HG03064 (cell line): ENCODE measurements around the gene ABCC4.
A peak's percentile ranks its signal among the peaks of the same experiment; 100 is the strongest.
"Not testable (repeated sequence)": the region's sequence is repeated elsewhere in the genome, so short reads cannot be mapped to it uniquely, and the experiment has no call there.

ENCODE experiments used
- ATAC-seq: cut with Tn5 transposase; IDR thresholded peaks from one replicate; pipeline ENCODE4 v1.9.1; 2021; ENCODE audit warnings: low read depth; ENCODE audit not compliant: unreplicated experiment

Gene ABCC4

DNA sequence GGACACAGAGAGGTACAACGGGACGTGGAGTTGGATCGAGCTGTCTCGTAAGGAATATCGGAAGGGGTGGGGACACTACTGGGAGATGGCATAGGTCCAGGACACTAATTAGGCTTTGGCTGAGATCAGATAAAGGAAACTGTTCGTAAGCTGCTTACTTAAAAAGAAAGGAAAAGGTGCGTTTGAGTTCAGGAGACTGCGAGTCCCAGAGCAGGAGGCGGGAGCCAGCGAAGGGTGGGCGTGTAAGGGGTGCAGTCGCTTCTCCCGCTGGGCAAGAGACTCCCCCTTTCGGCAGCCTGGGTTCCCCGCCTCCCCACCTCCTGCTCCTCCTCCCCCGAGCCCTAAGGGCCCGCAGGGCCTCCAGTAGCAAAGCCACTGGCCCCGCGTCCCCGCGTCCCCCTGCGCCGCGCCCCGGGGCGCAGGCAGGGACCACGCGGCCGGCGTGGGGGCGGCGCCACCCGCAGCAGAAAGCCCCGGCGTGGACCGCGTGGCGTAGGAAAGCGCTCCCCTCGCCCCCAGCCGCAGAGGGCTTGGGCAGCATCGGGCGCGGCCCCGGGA is 547 bp downstream of the ABCC4 start:
- peak; percentile 58 for ATAC-seq

DNA sequence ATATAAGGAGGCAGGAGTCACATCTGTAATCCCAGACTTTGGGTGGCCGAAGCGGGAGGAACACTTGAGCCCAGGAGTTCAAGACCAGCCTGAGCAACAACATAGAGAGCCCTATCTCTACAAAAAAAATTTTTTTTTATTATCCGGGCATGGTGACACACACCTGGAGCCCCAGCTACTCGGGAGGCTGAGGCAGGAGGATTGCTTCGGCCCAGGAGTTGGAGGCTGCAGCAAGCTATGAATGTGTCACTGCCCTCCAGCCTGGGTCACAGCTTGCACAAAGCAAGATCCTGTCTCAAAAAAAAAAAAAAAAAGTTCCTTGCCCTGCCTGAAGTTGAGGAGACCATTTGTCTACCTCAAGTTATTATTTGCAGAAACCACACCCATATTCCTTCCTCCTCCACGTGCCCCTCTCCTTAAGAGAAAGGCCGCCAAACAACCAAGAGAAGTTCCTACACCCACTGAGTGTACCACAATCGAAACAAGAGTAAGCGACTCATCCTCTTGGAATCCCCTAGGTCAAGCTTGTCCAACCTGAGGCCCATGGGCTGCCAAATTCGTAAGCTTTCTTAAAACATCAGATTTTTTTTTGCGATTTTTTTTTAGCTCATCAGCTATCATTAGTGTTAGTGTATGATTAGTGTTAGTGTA is 2.2 kb downstream of the ABCC4 start:
- ATAC-seq: no peak

DNA sequence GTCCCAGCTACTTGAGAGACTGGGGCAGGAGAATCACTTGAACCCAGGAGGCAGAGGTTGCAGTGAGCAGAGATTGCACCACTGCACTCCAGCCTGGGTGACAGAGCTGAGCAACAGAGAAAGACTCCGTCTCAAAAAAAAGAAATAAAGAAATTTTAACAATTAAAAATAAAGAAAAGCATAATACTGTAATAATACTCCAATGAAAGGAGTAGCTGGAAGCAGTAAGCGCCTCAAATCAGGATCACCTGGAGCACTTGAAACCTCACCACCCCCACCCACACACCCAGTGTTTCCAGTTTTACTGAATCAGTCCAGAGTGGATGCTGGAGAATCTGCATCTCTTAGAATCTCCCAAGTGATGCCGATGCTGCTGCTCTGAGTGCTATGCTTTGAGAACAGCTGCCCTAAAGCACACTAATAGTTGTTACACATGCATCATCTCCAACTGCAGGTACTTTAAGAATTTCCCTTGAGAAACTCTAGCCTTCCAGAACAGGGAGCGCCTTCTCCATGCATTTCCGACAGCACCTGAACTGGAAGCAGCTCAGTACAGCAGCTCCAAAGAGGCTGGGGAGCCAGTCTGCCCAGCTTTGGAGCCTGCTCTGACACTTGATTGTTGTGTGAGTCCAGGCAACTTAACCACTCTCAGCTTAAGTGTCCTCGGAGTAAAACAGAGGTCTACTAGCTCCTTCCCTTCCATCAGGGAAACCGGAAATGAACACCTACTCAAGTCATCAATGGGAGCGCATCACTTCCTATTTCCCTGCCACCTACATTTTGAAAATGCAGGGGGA is 2.9 kb downstream of the ABCC4 start:
- no peak for ATAC-seq

DNA sequence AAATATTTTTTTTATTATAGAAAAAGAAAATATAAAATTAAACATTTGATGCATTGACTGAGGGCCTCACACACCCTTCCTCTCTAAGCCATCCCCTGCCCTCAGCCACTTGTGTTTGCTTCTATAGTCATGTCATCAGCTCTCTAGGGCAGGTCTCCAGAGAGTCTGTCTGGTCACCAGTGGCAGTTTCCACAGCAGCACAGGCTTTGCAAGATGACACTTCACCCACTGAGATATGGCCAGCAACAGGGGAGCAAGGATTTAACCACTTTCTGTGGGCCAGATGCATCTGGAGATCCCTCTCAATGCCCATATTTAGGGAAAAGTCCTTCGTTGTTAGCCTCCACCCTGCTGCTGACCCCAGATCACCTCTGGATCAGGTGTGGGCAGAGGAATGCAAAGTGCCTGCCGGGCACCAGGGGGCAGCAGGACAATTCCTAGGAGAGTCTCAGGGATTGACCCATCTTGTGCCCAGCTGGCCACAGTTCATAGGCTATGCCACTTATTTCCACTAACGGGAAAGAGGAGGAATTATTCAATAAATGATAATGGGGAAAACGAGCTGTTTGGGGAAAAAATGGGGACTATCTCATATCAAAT is 4.8 kb downstream of the ABCC4 start:
- no peak for ATAC-seq

DNA sequence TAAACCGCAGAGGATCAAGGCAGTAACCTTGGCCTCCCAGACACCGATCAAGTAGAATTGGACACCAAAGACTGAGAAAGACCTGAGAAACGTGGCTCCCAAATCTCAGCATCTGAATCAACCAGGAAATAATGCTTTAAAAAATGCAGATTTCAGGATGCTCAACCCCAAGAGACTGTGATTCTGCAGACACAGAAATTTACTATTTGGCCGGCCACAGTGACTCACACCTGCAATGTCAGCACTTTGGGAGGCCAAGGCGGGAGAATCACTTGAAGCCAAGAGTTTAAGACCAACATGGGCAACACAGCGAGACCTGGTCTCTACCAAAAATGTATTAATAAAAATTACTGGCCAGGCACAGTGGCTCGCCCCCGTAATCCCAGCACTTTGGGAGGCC is 6.2 kb downstream of the ABCC4 start:
- no peak for ATAC-seq

DNA sequence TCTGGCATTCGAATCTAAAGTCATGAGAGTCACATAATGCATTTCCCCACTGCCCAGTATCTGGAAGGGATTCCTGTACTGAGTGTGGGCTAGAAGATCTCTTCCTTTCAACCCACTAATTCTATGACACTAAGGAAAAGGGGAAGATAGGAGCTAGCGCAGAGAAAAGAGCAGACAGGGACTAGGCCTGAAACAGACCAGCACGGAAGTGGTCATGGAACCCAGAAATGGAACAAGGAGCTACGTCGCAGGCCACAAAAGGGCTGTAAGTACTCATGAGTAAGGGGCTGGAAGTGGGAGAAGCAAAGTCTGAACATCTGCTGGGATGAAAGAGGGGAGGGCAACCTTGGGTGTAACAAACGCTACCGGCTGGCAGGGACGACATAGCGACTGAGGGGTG is 8.6 kb downstream of the ABCC4 start:
- no peak for ATAC-seq

DNA sequence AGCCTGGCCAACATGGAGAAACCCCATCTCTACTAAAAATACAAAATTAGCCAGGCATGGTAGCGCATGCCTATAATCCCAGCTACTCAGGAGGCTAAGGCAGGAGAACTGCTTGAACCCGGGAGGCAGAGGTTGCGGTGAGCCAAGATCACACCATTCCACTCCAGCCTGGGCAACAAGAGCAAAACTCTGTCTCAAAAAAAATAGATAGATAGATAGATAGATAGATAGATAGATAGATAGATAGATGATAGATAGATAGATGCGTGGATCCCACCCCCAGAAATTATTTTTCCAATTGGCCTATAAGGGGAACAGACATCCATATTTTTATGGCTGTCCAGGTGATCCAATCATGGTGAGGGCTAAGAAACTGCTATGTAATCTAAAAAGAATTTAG is 11.3 kb downstream of the ABCC4 start:
- ATAC-seq: not testable (repeated sequence)

DNA sequence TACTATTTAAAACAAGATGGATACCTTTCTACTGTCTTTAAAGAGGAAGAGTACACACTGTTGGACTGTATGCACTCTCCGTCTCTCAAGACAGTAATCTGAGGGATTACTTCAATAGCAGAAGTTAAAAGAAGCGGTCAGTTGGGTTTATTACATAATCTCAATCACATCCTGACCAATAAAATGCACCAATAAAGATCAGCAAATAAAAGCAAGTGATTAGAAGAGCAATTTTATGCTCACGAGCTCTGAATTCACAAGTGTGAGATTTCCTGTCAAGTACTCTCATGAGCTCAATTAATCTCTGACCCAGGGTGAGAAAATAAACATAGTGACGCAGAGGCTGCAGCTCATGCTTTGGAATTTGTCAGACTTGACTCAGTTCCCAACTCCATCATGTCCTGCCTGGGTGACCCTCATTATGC is 12.2 kb downstream of the ABCC4 start:
- ATAC-seq: no peak

DNA sequence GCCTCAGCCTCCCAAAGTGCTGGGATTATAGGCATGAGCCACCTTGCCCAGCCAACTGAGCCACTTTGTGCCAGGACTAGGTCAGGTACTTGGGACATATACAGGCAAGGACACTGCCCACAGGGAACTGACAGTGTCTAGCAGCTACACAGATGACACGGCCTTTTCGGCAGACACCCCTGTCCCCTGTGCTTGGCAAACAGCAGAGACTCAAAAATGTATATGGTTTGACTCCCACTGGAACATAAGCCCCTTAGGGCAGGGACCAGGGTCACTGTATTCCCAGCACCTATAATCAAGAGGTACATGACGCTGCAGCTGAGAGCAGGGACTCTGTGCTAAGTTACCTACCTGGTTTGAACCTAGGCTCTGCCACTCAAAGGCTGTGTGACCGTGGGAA is 16.8 kb downstream of the ABCC4 start:
- ATAC-seq: no peak

DNA sequence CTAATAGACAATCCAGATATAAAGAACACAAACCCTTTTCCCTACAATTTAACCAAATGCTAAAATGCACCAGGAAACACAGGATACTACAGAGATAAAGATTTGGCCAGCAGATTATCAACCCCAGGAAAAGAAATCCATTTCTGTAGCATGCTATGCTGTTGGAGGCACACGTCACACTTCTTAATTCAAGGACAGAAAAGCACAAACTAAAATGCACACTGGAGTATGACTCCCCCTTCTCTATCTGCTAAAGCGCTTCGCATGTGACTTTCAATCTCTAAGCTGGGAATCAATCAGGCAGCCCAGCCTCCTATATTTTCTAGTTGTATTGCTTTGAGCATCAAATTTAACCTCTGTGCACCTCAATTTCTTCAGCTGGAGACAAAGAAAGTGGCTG is 22.2 kb downstream of the ABCC4 start:
- ATAC-seq: no peak

DNA sequence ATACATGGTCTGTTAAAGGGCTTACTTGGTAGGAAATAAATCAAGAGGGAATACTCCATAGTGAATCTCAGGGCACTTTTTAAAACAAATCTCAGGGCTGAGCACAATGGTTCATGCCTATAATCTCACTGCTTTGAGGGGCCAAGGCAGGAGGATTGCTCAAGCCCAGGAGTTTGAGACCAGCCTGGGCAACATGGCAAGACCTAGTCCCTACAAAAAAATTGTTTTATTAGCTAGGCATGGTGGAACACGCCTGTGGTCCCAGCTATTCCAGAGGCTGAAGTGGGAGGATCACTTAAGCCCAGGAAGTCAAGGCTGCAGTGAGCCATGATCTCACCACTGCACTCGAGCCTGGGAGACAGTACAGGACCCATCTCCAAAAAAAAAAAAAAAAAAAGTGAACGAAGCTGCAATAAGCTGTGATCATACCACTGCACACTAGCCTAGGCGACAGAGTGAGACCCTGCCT is 25.2 kb downstream of the ABCC4 start:
- no peak for ATAC-seq

DNA sequence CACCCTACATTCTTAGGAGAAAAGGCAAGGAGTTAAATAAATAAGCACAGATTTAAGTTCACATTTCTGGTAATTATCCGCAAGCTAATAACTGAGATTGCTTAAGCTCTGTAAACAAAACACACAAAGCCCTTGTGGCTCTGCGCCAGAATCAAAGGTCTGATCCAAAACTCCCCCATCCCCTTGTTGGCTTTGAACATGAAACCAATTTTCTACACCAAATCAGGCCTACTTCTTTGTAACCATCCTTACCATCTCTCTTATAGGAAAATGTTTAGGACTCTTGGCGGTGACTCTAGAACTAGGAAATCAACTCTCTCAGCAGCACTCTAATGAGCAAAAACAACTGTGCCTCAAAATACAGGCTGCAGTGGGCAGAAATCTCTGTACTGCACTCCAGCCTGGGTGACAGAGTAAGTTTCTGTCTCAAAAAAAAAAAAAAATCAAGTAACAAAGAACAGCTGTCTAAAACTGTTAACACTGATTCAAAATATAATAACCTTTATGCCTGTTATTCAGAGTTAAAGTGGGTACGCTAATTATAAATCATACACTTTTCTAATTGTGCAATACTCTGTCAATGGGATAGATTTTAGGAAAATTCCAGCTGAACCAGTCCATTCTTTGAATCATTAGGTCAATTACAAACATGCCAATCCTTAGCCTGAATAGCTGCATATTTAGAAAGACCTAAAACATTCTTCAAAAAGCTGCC is 25.8 kb downstream of the ABCC4 start:
- ATAC-seq: no peak

DNA sequence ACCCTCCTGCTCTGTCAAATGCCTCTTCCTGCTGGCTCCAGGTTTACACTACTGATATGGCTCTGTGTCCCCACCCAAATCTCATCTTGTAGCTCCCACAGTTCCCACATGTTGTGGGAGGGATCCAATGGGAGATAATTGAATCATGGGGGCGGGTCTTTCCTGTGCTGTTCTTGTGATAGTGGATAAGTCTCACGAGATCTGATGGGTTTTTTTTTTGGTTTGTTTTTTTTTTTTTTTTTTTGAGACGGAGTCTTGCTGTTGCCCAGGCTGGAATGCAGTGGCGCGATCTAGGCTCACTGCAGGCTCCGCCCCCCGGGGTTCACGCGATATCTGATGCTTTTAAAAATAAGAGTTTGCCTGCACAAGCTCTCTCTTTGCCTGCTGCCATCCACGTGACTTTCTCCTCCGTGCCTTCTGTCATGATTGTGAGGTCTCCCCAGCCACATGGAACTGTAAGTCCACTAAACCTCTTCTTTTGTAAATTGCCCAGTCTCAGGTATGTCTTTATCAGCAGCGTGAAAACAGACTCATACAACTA is 27.6 kb downstream of the ABCC4 start:
- ATAC-seq: not testable (repeated sequence)

DNA sequence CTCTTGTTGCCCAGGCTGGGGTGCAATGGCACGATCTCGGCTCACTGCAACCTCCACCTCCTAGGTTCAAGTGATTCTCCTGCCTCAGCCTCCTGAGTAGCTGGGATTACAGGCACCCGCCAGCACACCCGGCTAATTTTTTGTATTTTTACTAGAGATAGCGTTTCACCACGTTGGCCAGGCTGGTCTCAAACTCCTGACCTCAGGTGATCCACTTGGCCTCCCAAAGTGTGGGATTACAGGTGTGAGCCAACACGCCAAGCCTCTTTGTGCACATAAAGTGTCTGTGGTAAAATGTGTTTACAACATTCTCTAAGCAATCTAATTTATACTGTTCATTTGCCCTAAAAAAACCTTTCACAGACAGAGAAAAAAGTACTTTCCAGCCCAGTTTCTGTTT is 29.2 kb downstream of the ABCC4 start:
- ATAC-seq: not testable (repeated sequence)

DNA sequence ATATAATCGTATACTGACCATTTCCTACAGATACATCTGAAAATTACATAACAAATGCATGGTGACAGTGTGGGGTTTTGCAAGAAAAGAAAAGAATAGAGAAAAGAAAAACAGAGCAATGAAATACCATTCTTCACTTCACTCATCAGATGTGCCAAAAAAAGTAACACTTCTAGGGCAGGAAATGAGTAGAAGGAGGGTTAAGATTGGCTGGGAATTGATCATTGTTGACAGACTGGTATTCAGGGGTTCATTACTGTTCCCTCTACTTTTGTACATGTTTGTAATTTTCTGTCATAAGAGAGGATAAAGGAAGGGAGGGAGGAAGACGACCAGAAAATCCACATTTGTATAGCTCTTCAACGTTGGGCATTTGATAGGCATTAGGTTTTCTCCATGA is 31.5 kb downstream of the ABCC4 start:
- ATAC-seq: no peak

DNA sequence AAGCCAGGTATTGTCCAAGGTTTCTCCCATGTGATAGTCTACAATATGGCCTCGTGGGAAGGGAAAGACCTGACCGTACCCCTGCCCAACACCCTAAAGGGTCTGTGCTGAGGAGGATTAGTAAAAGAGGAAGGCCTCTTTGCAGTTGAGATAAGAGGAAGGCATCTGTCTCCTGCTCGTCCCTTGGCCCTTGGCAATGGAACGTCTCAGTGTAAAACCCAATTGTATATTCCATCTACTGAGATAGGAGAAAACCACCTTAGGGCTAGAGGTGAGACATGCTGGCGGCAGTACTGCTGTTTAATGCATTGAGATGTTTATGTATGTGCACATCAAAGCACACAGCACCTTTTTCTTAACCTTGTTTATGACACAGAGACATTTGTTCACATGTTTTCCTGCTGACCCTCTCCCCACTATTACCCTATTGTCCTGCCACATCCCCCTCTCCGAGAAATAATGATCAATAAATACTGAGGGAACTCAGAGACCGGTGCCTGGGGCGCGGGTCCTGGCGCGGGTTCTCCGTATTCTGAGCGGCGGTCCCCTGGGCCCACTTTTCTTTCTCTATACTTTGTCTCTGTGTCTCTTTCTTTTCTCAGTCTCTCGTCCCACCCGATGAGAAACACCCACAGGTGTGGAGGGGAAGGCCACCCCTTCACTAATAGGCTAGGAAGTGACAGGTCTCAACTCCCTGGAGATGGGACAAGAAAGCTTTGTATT is 32.7 kb downstream of the ABCC4 start:
- not testable (repeated sequence) for ATAC-seq

DNA sequence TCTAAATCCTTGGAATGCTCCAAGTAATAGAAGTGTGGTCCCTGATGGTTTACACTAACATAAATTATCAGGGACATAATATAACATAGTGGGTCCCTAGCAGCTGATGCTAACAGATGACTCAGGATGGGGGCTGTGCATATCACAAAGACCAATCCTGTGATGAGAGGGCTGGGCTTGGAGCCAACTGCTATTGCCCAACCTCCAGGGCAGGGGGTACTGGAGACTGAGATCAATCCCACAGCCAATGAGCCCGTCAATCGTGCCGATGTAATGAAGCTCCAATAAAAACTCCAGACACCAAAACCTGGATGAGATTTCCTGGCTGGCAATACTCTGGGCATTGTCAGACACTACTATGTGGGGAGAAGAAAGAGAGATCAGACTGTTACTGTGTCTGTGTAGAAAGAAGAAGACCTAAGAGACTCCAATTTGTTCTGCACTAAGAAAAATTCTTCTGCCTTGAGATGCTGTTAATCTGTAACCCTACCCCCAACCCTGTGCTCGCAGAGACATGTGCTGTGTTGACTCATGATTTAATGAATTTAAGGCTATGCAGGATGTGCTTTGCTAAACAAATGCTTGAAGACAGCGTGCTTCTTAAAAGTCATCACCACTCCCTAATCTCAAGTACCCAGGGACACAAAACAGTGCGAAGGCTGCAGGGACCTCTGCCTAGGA is 33.4 kb downstream of the ABCC4 start:
- ATAC-seq: no peak

DNA sequence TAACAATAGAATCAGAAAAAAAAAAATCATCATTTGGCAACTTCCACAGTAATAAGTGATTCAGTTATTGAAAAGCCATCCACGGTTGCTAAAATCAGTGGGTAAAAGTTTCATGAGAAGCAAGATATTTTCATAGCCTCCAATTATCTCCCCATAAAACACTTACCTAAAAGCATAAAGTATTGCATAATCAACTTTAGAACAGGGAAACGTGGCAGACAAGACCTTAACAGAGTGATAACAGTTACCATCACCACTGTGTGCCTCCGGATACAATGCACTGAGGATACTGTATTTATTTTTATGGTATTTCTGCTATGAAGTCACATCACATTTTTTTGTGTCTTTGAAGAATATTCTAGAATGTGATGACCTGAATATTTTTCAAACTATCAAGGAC is 37.0 kb downstream of the ABCC4 start:
- no peak for ATAC-seq

DNA sequence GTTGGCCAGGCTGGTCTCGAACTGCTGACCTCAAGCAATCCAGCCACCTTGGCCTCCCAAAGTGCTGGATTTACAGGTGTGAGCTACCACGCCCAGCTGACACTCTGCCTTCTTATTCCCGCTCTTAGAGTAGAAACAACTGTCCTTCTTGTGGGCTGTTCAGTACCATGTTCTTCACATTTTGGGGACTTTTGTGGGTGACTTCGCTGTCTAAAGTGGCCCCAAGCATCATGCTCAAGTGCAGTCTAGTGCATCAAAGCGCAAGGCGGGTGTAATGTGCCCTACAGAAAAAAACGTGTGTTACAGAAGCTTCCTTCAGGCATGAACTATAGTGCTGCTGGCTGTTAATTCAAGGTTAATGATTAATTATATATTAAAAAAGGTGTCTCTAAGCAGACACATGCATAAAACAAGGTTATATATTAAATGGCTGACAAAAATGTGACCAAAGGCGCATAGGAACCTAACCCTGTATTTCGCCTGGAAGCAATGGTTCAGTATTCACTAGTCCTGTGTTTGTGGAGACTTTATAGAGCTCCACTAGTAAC is 38.3 kb downstream of the ABCC4 start:
- ATAC-seq: no peak
